GM23338 (cell line): ENCODE measurements around the gene DTNB.

Experiments
- EZH2 ChIP-seq: fragments of 200-600 bp; sonication (generic); IDR thresholded peaks from one replicate; pipeline ENCODE4 v1.8.0; 2017; ENCODE audit warnings: antibody characterized with exemption, mild to moderate bottlenecking, low read depth; ENCODE audit not compliant: unreplicated experiment
- TF ChIP-seq, protein P1 (sequence below): IDR thresholded peaks from one replicate; pipeline ENCODE4 v1.6.1; 2018; ENCODE audit warnings: antibody characterized with exemption; ENCODE audit not compliant: unreplicated experiment

DNA sequence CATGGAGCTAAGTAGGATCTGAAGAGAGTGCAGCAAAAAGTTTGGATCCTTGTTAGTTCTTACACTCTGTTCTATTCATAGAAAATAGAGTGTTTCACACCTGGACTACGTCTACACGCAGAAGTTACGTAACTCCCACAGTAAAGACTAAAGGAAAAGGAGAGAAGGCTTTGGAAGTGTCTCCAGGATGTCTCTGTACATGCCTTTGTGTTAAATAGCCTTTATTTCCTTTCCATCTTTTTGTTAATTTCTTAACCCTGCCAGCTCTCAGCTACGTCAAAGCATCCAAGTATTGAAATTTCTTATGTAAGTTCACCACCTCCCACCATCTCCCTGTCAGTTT, 8.4 kb downstream of the DTNB start:
- no peak for TF ChIP-seq EZH2
- TF ChIP-seq, protein P1, sequence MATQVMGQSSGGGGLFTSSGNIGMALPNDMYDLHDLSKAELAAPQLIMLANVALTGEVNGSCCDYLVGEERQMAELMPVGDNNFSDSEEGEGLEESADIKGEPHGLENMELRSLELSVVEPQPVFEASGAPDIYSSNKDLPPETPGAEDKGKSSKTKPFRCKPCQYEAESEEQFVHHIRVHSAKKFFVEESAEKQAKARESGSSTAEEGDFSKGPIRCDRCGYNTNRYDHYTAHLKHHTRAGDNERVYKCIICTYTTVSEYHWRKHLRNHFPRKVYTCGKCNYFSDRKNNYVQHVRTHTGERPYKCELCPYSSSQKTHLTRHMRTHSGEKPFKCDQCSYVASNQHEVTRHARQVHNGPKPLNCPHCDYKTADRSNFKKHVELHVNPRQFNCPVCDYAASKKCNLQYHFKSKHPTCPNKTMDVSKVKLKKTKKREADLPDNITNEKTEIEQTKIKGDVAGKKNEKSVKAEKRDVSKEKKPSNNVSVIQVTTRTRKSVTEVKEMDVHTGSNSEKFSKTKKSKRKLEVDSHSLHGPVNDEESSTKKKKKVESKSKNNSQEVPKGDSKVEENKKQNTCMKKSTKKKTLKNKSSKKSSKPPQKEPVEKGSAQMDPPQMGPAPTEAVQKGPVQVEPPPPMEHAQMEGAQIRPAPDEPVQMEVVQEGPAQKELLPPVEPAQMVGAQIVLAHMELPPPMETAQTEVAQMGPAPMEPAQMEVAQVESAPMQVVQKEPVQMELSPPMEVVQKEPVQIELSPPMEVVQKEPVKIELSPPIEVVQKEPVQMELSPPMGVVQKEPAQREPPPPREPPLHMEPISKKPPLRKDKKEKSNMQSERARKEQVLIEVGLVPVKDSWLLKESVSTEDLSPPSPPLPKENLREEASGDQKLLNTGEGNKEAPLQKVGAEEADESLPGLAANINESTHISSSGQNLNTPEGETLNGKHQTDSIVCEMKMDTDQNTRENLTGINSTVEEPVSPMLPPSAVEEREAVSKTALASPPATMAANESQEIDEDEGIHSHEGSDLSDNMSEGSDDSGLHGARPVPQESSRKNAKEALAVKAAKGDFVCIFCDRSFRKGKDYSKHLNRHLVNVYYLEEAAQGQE = no peak
